Measurements from ENCODE around the gene LEMD3. TPM values are rescaled to one million over a fixed set of nuclear protein-coding genes. Genes with fewer than 3 reads are reported as not detected.

Gene LEMD3
- total RNA-seq, result 10 to 100 TPM; 16.0 to 18.6 TPM
- long read RNA-seq, full-length matches to known transcripts, result 2 of 7 reads
- long read RNA-seq, partial matches to known transcripts, result 0 of 7 reads
- long read RNA-seq, other reads (novel, unspliced or antisense), result 5 of 7 reads

GRCh38 chr12:65169320-65170208 lies at the start of gene LEMD3:
TSS of gene LEMD3 (plus strand) at chr12:65169583. CDS start at chr12:65169597, 14 bp downstream.
- intact Hi-C loops (cut with DNase I), result loop anchor here in 1 of 2 donors (10.0 kb wide), 1 partner anchor 55 kb away; no protein-coding TSS in a partner anchor
- ATAC-seq (peak; percentile 98), DNase-seq (peak; percentile 96)

- DNase-seq (peak; percentile 41), ATAC-seq (peak; percentile 30 to 57)
- intact Hi-C loops (cut with DNase I), result loop anchor here in 1 of 2 donors (5.0 to 10.0 kb wide), 2 partner anchors 229 to 317 kb away; no protein-coding TSS in a partner anchor
These were observed 48.1 kb upstream of the LEMD3 start, which contains the start of gene WIF1 for GRCh38 chr12:65121049-65121955. TSS of gene WIF1 (minus strand) at chr12:65121305. CDS start at chr12:65121191, 114 bp downstream.

- DNase-seq (no peak), ATAC-seq (no peak)
- intact Hi-C loops (cut with DNase I), result loop anchor here in 1 of 2 donors (5.0 to 10.0 kb wide), 2 partner anchors 230 to 317 kb away; no protein-coding TSS in a partner anchor
These were observed 47.4 kb upstream of the LEMD3 start for GRCh38 chr12:65121956-65122469.

GRCh38 chr12:65122703-65123102 lies 46.7 kb upstream of the LEMD3 start:
- intact Hi-C loops (cut with DNase I), result loop anchor here in 1 of 2 donors (5.0 to 10.0 kb wide), 2 partner anchors 230 to 318 kb away; no protein-coding TSS in a partner anchor
- DNase-seq (no peak), ATAC-seq (no peak)

GRCh38 chr12:65123435-65124063 lies 45.8 kb upstream of the LEMD3 start:
- intact Hi-C loops (cut with DNase I), result loop anchor here in 1 of 2 donors (5.0 to 10.0 kb wide), 2 partner anchors 231 to 319 kb away; no protein-coding TSS in a partner anchor
- DNase-seq (no peak), ATAC-seq (no peak)

GRCh38 chr12:65125247-65125646 lies 44.1 kb upstream of the LEMD3 start:
- ATAC-seq (no peak), DNase-seq (no peak)
- intact Hi-C loops (cut with DNase I), result loop anchor here in 1 of 2 donors (10.0 kb wide), 1 partner anchor 320 kb away; no protein-coding TSS in a partner anchor

- ATAC-seq, result peak in 1 of 2 donors; percentile 47
- intact Hi-C loops (cut with DNase I), result loop anchor here in 1 of 2 donors (10.0 kb wide), 1 partner anchor 321 kb away; no protein-coding TSS in a partner anchor
- DNase-seq, result no peak
These were observed 43.4 kb upstream of the LEMD3 start for GRCh38 chr12:65125975-65126374.

GRCh38 chr12:65126482-65126881 lies 42.9 kb upstream of the LEMD3 start:
- DNase-seq (no peak), ATAC-seq (peak in 1 of 2 donors; percentile 57)
- intact Hi-C loops (cut with DNase I), result loop anchor here in 1 of 2 donors (10.0 kb wide), 1 partner anchor 322 kb away; no protein-coding TSS in a partner anchor

GRCh38 chr12:65133879-65134278 lies 35.5 kb upstream of the LEMD3 start:
- intact Hi-C loops (cut with DNase I), result no loop called here
- DNase-seq (no peak), ATAC-seq (no peak)

GRCh38 chr12:65139389-65139788 lies 30.0 kb upstream of the LEMD3 start:
- no peak for ATAC-seq
- intact Hi-C loops (cut with DNase I), result no loop called here
- DNase-seq, result no peak

- DNase-seq (no peak), ATAC-seq (no peak)
- intact Hi-C loops (cut with DNase I), result no loop called here
These were observed 28.6 kb upstream of the LEMD3 start for GRCh38 chr12:65140738-65141137.

GRCh38 chr12:65147312-65147905 lies 22.0 kb upstream of the LEMD3 start:
- ATAC-seq (no peak), DNase-seq (no peak)
- intact Hi-C loops (cut with DNase I), result no loop called here

GRCh38 chr12:65152012-65152411 lies 17.4 kb upstream of the LEMD3 start:
- DNase-seq (no peak), ATAC-seq (no peak)
- intact Hi-C loops (cut with DNase I), result no loop called here

- ATAC-seq (no peak), DNase-seq (no peak)
- intact Hi-C loops (cut with DNase I), result no loop called here
These were observed 16.8 kb upstream of the LEMD3 start for GRCh38 chr12:65152596-65152995.

GRCh38 chr12:65155784-65156183 lies 13.6 kb upstream of the LEMD3 start:
- no peak for ATAC-seq
- no peak for DNase-seq
- intact Hi-C loops (cut with DNase I), result no loop called here

GRCh38 chr12:65156366-65156841 lies 13.0 kb upstream of the LEMD3 start:
- DNase-seq, result no peak
- ATAC-seq, result no peak
- intact Hi-C loops (cut with DNase I), result no loop called here

GRCh38 chr12:65157091-65157490 lies 12.3 kb upstream of the LEMD3 start:
- intact Hi-C loops (cut with DNase I), result no loop called here
- DNase-seq, result no peak
- ATAC-seq, result no peak

GRCh38 chr12:65162609-65163008 lies 6.8 kb upstream of the LEMD3 start:
- intact Hi-C loops (cut with DNase I), result loop anchor here in 1 of 2 donors (10.0 kb wide), 1 partner anchor 62 kb away; no protein-coding TSS in a partner anchor
- DNase-seq (no peak), ATAC-seq (no peak)

All from left cardiac atrium (tissue), 4 donors.